ENCODE measurements around the gene AP3D1.

- TF ChIP-seq CTCF (IDR thresholded peaks at IDR 0.05) = no peak
- no peak for TF ChIP-seq POLR2A (IDR thresholded peaks at IDR 0.05)
Observed at GRCh38 chr19:2115324-2115723, 36.0 kb downstream of the AP3D1 start.
